Body of pancreas (tissue), 4 donors: ENCODE results near the gene PHACTR3. TPM values are rescaled to one million over a fixed set of nuclear protein-coding genes. Genes with fewer than 3 reads are reported as not detected.

ENCODE experiments used
- ATAC-seq: fragments of 150-250 bp; one replicate; pipeline ENCODE4 v1.9.1; 2016
- DNase-seq, 4 donors: peaks; one replicate each; pipeline ENCODE4 v3.0.0-alpha.2; 2019
- H3K27ac ChIP-seq, 4 donors: fragments of 200-600 bp; sonication (generic); 1 replicate in 3 of 4; 2 replicates in 1 of 4; pipeline versions ENCODE4 v1.5.1 to v1.6.1; 2016 to 2019; ENCODE audit warnings: mild to moderate bottlenecking in 1 of 4, mixed read lengths in 1 of 4, moderate library complexity in 1 of 4
- H3K27me3 ChIP-seq, 2 donors: fragments of 200-600 bp; sonication (generic); one replicate each; pipeline ENCODE4 v1.6.0; 2016; ENCODE audit warnings: mild to moderate bottlenecking in 1 of 2
- H3K36me3 ChIP-seq, 2 donors: fragments of 200-600 bp; sonication (generic); replicated peaks in 1 of 2; 2 replicates each; pipeline ENCODE4 v1.5.1; 2016; ENCODE audit warnings: low read depth in 2 of 2; ENCODE audit not compliant: insufficient read depth in 1 of 2
- H3K4me1 ChIP-seq: fragments of 200-600 bp; sonication (generic); one replicate; pipeline ENCODE4 v1.6.0; 2016
- H3K4me3 ChIP-seq, 2 donors: fragments of 200-600 bp; sonication (generic); 1 replicate in 1 of 2; 2 replicates in 1 of 2; pipeline ENCODE4 v1.5.1; 2016 to 2019
- H3K9me3 ChIP-seq, 3 donors: fragments of 200-600 bp; sonication (generic); 1 replicate in 2 of 3; 2 replicates in 1 of 3; pipeline ENCODE4 v1.5.1; 2016
- CTCF ChIP-seq, 7 experiments: fragments of 450-650 bp in 4 of 7; fragments of 200-600 bp in 3 of 7; sonication (generic) in 3 of 7; IDR thresholded peaks; one replicate each; pipeline ENCODE4 v1.5.1; 2016 to 2019; ENCODE audit warnings: antibody characterized with exemption in 7 of 7
- POLR2A ChIP-seq, 3 donors: fragments of 450-650 bp; IDR thresholded peaks; one replicate each; pipeline ENCODE4 v1.6.1; 2016; ENCODE audit warnings: antibody characterized with exemption in 3 of 3, mild to moderate bottlenecking in 2 of 3
- WGBS, 2 donors: methylation state at CpG; one replicate each; pipeline ENCODE4 v1.1.5; 2017; 5-methylcytosine and 5-hydroxymethylcytosine counted together
- intact Hi-C: fragments of 100-400 bp; cut with DNase I; formaldehyde crosslinking; loops from one replicate; pipeline ENCODE4 v1.15.1; 2023
- total RNA-seq, 2 donors: library from RNA; depleted of rRNA; stranded (reverse); fragments of >200 nt; gene quantifications; one replicate each; pipeline ENCODE4 v1.1.0, GENCODE V29; 2016

The PHACTR3 gene
- total RNA-seq, 2 donors from 2014 or later: 0.52 to 0.66 TPM

DNA sequence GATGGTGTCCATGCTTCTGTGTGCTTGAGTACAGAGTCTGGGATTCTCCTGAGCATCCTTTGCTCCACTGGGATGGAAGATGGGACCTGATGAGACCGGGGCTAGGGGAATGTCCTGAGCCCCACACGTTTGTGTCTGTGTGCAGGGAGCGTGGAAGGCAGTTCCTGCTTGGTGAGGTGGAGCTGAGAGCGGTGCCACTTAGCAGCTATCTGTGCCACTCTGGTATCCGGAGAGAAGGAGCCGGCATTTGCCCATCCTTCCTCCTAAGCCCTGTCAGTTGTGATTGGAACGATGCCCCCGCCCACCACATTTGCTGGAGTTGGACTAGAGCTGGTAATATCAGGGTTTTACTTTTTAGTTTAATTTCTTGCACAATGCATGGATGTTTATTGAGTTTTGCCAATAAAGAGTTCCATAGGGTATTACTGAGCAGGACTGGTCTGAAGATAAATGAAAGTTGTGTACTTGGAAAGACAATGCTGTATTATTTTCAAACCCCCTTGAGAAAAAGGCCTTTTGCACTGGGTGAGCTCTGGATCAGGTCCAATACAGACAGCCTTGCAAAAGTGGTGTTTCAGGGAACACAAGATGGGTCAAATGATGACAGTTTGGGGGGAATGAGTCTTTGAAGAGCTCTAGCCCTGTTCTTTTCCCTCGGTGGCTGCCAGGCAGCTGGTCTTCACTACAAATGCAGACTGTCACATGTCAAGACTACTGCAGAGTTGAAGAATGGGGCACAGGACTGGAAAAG is 198.3 kb downstream of the PHACTR3 start:
- WGBS, 2 donors: 61 to 66% methylated on average over 9 of the region's 9 CpGs
- H3K4me1 ChIP-seq: no peaks in the 10 kb centered on the region
- DNase-seq: no peak
- no peak overlapping the region for H3K4me3 ChIP-seq
- ATAC-seq: no peak
- intact Hi-C loops: no loop called here
- no peaks in the 10 kb centered on the region for H3K9me3 ChIP-seq
- H3K27me3 ChIP-seq: no peaks in the 10 kb centered on the region
- no peak overlapping the region for H3K27ac ChIP-seq
- H3K36me3 ChIP-seq: no peaks in the 10 kb centered on the region
- TF ChIP-seq POLR2A (IDR thresholded peaks at IDR 0.05) (no peak), CTCF (IDR thresholded peaks at IDR 0.05) (no peak)

- Histone ChIP-seq H3K4me1 (no peaks in the 10 kb centered on the region), H3K4me3 (no peak overlapping the region), H3K27me3 (no peaks in the 10 kb centered on the region), H3K9me3 (no peaks in the 10 kb centered on the region), H3K27ac (no peak overlapping the region), H3K36me3 (no peaks in the 10 kb centered on the region)
- intact Hi-C loops: no loop called here
- no peak for TF ChIP-seq CTCF (IDR thresholded peaks at IDR 0.05)
- no peak for TF ChIP-seq POLR2A (IDR thresholded peaks at IDR 0.05)
- DNase-seq (no peak), ATAC-seq (no peak)
- WGBS, 2 donors: 47 to 51% methylated on average over 5 of the region's 5 CpGs
Measured at GRCh38 chr20:59804347-59804746, 200.0 kb downstream of the PHACTR3 start.

- Histone ChIP-seq H3K9me3 (no peaks in the 10 kb centered on the region), H3K4me1 (no peaks in the 10 kb centered on the region), H3K27me3 (no peaks in the 10 kb centered on the region), H3K36me3 (no peaks in the 10 kb centered on the region), H3K27ac (no peak overlapping the region), H3K4me3 (no peak overlapping the region)
- no peak for DNase-seq
- TF ChIP-seq CTCF (IDR thresholded peaks at IDR 0.05) (no peak), POLR2A (IDR thresholded peaks at IDR 0.05) (no peak)
- ATAC-seq: no peak
- whole genome bisulfite sequencing, 2 donors: 58 to 61% methylated on average over 9 of the region's 9 CpGs
- intact Hi-C loops: no loop called here
Measured at GRCh38 chr20:59804871-59805665, 200.7 kb downstream of the PHACTR3 start.

DNA sequence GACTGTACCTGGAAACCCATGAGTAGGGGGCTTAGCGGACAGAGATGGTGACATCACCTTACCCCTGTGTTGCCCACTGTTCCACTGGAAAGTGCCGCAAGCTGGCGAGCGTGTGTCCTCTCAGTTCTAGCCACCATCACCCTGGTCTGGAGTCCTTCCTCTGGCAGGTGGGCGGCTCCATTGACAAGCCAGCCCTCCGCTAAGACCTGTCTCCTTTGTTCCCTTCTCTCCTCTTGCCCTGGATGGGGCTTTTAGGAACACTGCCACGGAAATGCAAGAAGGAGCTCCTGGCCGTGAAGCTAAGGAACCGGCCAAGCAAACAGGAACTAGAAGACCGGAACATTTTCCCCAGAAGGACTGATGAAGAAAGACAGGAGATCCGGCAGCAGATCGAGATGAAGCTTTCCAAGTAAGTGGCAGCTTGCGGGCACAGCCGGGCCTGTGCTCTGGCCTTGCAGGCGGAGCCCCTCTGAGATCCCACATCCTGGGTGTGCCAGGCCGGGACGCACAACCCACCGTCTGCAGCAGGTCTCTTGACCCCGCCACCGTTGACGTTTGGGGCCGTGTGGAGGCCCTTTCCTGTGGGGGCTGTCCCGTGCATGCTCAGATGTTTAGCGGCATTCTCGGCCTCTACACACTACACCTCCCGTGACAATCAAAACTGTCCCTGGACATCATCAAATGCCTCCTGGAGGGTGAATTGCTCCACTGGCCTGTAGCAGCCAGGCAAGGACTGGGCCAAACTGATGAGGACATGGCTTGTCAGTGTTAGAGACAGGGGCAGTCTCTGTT is 201.6 kb downstream of the PHACTR3 start:
- Histone ChIP-seq H3K4me1 (no peaks in the 10 kb centered on the region), H3K27me3 (no peaks in the 10 kb centered on the region), H3K27ac (no peak overlapping the region), H3K4me3 (no peak overlapping the region), H3K36me3 (no peaks in the 10 kb centered on the region), H3K9me3 (no peaks in the 10 kb centered on the region)
- 83 to 86% methylated on average over 17 to 26 of the region's 26 CpGs for WGBS, 2 donors
- TF ChIP-seq POLR2A (IDR thresholded peaks at IDR 0.05) (no peak), CTCF (IDR thresholded peaks at IDR 0.05) (no peak)
- intact Hi-C loops: no loop called here
- ATAC-seq: no peak
- DNase-seq: no peak
